T-helper 2 cell treated with Interferon-gamma antibody and Interleukin-4, amounts not matched to agents 5 μg/mL and 100 μg/mL, for 36 hours (primary cell): ENCODE data around the gene ATP1A1.

Source experiments
- DNase-seq: peaks from one replicate; pipeline ENCODE4 v3.0.0; 2021; ENCODE audit warnings: low spot score
- H3K27ac Mint-ChIP-seq: one replicate; pipeline ENCODE4 v1.8.0; 2021; ENCODE audit warnings: mild to moderate bottlenecking, mixed read lengths
- H3K27me3 Mint-ChIP-seq: one replicate; pipeline ENCODE4 v1.8.0; 2021; ENCODE audit warnings: low read depth, mixed read lengths
- H3K36me3 Mint-ChIP-seq: one replicate; pipeline ENCODE4 v1.8.0; 2021; ENCODE audit warnings: low read depth, mixed read lengths
- H3K4me1 Mint-ChIP-seq: one replicate; pipeline ENCODE4 v1.8.0; 2021; ENCODE audit warnings: low read depth, mixed read lengths
- H3K4me3 Mint-ChIP-seq: one replicate; pipeline ENCODE4 v1.8.0; 2022; ENCODE audit warnings: mild to moderate bottlenecking, moderate library complexity, mixed read lengths
- H3K9me3 Mint-ChIP-seq: one replicate; pipeline ENCODE4 v1.8.0; 2021; ENCODE audit warnings: mixed read lengths

The ATP1A1 gene

DNA sequence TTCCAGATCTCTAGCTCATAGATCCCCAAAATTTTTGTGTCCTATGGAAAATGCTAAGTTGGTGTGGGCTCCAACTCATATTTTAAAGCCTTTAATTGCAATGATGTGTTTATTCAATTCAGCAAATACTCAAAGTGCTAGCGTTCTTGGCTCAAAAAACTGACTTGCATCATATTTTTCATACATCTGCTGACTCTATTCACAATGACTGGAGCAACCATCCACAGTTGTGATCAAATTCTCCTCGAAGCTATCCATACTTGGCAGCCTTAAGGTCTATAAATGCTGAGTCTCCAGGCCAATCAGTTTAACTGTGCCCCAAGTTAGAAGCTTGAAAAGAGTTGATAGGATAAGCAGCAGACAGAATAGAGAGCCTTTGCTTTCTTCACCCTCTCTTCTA lies 2.9 kb upstream of the ATP1A1 start:
- Mint-ChIP-seq H3K27ac (no peak overlapping the region), H3K4me3 (no peak overlapping the region), H3K36me3 (peaks cover 8% of the 10 kb centered on the region), H3K9me3 (no peaks in the 10 kb centered on the region), H3K27me3 (peaks cover 48% of the 10 kb centered on the region), H3K4me1 (peaks cover 6% of the 10 kb centered on the region)
- no peak for DNase-seq

DNA sequence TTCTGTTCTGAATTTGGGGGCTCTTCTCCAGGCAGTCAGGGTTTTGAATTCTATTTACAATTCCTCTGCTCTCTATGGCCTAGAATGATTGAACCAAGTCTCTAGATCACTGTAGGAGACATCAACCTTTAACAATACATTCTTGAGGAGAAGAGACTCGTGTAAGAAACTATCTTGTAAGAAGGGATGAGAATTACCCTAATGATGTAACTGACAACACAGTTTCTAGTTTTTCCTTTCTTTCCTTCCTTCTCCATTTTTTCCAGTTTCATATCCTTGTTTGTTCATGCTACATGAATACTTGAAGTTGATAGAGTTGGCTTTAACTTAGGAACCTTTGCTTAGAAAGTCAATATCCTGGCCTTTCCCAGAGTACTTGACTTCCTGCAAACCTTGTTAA lies 1.3 kb upstream of the ATP1A1 start:
- H3K4me1 Mint-ChIP-seq = peaks cover 20% of the 10 kb centered on the region
- no peak for DNase-seq
- H3K4me3 Mint-ChIP-seq = peak overlapping the region; percentile 75
- H3K27me3 Mint-ChIP-seq = peaks cover 41% of the 10 kb centered on the region
- H3K27ac Mint-ChIP-seq = no peak overlapping the region
- H3K36me3 Mint-ChIP-seq = peaks cover 8% of the 10 kb centered on the region
- no peaks in the 10 kb centered on the region for H3K9me3 Mint-ChIP-seq

DNA sequence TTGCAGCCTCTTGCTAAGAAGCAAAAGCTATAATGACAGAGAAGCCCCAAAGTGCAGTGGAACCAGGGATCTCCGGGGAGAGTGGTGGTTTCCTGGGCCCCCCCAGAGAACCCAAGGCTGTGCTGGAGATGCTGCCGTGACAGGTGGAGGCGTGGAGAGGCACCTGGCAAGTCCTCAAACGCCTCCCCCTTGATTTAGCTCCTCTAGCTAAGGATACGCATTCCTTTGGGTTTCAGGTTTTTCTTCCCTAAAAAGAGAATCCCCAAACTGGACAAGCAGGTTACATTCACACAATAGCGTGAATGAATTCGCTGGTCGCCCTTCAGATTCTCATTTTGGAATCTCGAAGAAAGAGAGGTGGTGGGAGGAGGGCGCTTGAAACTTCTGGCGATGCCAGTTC lies 853 bp upstream of the ATP1A1 start:
- Mint-ChIP-seq H3K27me3 (peaks cover 38% of the 10 kb centered on the region), H3K9me3 (no peaks in the 10 kb centered on the region), H3K4me1 (peaks cover 23% of the 10 kb centered on the region), H3K27ac (no peak overlapping the region), H3K36me3 (peaks cover 8% of the 10 kb centered on the region), H3K4me3 (peak overlapping the region; percentile 75)
- DNase-seq = no peak

DNA sequence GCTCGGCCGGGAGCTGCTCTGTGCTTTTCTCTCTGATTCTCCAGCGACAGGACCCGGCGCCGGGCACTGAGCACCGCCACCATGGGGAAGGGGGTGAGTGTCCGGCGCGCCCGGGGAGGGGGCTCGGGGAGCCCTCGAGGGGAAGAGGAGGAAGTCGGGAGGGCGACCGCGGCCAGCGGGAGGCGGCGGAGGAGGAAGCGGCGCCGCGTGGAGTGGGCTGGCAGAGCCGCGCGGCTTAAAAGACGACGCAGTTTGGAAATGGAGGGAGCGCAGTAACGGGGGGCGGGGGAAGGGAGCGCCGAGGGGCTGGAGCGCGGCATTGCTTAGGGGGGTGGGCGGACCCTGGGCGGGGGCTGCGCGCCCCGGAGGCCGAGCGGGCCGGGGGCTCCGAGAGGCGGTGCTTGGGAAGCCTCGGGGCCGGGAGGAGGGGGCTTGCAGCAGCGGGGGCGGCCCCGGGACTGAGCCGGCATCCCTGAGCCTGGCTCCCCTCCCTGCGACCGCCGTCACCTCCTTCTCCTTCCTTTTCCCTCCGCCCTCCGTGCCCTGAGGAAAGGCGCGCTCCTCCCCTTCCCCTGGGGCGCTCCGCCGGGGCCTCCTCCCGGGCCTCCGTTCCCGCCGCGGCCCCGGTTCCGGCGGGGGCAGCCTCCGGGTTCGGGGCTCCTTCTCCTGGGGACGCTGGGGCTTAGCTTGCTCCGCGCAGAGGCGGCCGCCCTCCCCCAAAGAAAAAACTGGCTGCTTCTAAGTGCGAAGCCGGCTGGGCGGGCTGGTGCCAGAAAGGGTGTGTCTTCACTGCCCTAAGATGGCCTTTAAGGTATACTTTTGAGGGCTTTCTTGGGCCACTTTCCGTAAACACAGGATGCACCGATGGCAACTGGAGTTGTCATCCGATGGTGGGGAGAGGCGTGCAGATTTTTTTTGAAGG lies 648 bp downstream of the ATP1A1 start:
- peak overlapping the region; percentile 95 for H3K27ac Mint-ChIP-seq
- H3K4me1 Mint-ChIP-seq = peaks cover 35% of the 10 kb centered on the region
- peak overlapping the region; percentile 98 for H3K4me3 Mint-ChIP-seq
- peaks cover 28% of the 10 kb centered on the region for H3K27me3 Mint-ChIP-seq
- DNase-seq = peak; percentile 55
- peaks cover 9% of the 10 kb centered on the region for H3K36me3 Mint-ChIP-seq
- H3K9me3 Mint-ChIP-seq = no peaks in the 10 kb centered on the region

DNA sequence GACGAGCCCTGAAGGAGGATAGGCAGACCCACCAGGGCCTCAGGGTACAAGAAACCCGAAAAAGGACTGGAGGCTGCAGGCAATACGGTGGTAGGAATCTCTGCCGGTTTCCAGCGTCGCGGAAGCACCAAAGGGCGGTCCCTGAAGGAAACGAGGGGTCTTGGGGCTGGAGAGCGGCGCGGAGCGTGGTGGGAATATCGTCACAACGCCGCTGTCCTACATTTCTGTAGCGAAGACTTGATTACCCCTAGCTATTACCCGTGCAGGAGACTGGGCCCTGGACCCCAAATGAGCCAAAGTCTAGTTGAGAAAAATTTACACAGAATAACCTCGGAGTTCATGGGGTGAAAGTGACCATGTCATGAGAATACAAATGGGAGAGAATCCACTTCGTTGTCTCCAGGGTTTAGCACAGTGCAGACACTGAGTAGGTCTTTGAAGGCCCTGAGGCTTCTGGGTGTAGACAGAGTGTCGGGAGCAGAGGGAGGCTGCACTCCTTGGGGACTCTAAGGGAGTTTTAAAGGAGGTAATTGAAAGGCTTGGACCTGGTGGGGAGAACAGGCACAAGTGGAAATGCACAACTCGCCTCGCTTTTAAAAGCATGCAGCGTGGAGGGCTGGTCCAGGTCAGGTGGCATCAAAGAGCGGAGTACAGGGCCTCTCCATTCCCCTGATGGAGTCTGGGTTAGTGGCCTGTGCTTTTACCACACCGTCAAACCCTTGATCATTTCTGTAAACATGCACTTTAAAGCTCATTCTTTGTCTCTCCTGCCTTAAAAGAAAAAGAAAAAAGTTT lies 1.5 kb downstream of the ATP1A1 start:
- H3K4me3 Mint-ChIP-seq = peak overlapping the region; percentile 98
- peaks cover 42% of the 10 kb centered on the region for H3K4me1 Mint-ChIP-seq
- peaks cover 24% of the 10 kb centered on the region for H3K27me3 Mint-ChIP-seq
- peak overlapping the region; percentile 95 for H3K27ac Mint-ChIP-seq
- DNase-seq = no peak
- H3K36me3 Mint-ChIP-seq = peaks cover 13% of the 10 kb centered on the region
- H3K9me3 Mint-ChIP-seq = no peaks in the 10 kb centered on the region

DNA sequence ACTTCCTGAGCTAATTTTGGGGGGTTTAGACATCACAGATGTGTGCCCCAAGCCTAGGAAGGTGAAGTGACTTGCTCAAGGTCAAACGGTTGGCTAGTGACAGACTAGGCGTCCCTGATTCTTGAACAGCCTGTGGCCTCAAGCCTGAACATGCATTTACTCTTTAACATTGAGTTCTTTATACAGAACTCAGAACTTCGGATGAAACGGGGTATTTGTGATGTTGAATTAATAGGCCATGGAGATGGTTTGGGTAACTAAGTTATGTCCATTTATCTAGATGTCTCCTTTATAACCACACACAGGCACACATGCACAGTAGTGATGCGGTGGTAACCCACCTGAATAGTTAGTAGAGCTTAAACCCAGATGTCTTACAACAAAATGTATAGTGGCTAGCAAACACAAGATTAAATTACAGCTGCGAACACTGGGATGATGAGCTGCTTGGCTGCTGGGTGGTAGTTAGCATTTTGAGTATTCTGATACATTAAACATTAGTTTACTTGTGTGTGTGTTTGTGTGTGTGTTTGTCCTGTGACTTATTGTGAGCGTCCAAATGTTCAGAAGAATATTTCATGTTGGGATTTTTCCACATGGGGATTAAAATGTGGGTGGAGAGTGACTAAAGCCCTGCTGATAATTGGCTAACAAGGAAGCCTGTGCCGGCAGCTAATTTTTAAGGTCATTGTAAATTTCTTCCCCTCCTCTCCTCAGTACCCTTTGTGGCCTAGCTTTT lies 2.3 kb downstream of the ATP1A1 start:
- H3K27me3 Mint-ChIP-seq = peaks cover 17% of the 10 kb centered on the region
- peaks cover 42% of the 10 kb centered on the region for H3K4me1 Mint-ChIP-seq
- H3K4me3 Mint-ChIP-seq = peak overlapping the region; percentile 98

DNA sequence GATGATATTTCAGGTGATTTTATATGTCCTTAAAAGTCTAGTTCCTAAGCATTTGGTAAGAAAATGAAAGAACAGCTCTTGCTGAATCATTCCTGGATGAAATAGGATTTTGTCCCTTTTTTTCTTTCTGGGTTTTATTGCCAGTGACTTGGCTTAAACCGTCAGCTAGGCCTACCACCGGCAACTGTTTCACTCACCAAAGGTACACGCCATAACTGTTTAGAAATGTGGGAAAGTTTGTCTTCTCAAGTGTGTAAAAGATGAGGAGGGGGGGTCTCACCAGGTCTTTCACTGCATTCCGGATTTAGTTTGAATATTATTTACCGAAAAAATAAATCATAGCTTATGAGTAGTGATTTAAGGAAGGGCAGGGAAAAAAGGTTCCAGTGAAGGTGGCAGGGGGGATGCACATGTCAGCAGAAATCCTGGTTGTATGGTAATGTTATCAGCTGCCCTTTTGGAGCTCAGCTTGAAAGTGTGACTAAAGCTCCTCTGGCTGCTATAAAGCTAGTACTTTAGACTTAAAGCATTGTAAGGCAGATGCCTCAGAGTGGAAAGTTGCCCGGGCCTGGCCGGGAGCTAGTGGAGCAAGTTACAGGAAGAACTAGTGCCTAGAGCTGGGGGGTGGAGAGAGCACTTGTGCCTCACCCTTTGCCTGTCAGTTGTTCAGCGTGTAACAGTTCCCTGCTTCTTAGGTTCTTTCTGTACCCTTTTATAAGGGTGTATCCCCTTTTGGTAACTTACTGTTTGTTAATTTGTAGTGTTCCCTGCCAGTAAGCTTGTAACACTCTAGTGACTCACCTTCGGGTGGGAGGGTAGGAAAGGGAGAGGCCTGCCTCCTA lies 3.1 kb downstream of the ATP1A1 start:
- Mint-ChIP-seq H3K27ac (peak overlapping the region; percentile 95), H3K9me3 (no peaks in the 10 kb centered on the region), H3K36me3 (peaks cover 17% of the 10 kb centered on the region), H3K4me3 (peak overlapping the region; percentile 98), H3K27me3 (peaks cover 9% of the 10 kb centered on the region), H3K4me1 (peaks cover 46% of the 10 kb centered on the region)
- peak; percentile 49 for DNase-seq

More for the DNA sequence above, 2.3 kb downstream of the ATP1A1 start:
- Mint-ChIP-seq H3K27ac (peak overlapping the region; percentile 95), H3K9me3 (no peaks in the 10 kb centered on the region), H3K36me3 (peaks cover 13% of the 10 kb centered on the region)
- DNase-seq = no peak

DNA sequence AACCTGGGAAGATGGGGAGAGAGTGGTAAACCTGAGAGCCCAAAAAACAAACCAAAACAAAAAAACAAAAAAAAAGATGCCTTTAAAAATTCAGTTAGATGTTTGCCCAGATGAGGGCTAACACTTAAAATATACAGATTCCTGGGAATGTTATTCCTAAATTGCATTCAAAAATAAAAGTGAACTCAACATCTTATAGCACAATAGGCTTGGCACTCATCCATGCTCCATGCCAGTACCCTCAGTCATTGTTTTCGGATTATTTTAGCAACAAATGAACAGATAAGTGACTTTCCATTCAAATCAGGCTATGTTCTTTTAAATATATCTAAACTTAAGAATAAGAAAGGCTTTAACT lies 3.7 kb downstream of the ATP1A1 start:
- Mint-ChIP-seq H3K9me3 (no peaks in the 10 kb centered on the region), H3K4me3 (peak overlapping the region; percentile 98), H3K36me3 (peaks cover 17% of the 10 kb centered on the region), H3K27me3 (peaks cover 4% of the 10 kb centered on the region), H3K4me1 (peaks cover 46% of the 10 kb centered on the region), H3K27ac (peak overlapping the region; percentile 95)
- DNase-seq = no peak

DNA sequence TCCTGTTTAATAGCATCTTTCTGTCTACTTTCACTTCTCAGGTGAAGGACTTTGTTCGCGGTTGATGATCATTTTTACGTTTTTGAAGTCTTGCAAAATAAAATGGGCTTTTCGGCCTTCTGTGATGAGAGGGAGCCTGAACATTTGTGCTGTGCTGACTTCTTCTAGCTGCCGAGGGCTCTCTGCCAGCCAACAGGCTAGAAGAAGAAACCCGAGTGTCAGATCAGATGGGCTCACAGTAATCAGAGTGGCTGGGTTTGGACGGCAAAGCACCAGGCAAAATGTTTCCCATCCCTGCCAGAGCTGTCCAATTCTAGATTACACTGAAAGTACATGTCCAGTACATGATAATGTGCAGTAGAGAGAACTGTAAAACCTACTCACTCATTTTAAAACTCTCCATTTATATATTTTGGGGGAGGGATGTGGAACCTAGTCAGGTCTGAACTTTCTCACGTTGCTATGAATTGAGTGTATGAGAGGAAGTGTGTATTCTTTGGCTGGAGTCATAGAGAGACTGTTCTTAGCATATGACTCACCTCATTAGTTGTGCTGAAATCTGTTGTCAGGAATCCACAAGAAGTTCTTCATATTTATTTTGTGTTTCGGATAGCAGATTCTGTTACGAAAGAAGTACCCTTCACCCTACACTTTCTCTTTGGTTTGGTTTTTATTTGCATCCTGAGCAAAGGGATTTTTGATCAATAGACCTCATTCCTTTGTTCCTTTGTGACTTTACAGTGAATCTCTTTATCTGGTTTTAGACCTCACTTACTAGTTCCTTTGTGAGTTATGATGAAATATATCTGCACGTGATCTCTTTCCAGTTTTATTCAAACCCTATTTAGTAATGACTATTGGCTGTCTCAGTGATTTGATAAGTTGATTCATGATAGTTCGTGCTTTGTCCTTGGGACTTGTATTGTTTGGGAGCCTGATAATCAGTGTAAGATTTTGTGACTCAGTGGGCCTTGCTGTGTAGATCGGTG lies 4.8 kb downstream of the ATP1A1 start:
- peaks cover 53% of the 10 kb centered on the region for H3K4me1 Mint-ChIP-seq

DNA sequence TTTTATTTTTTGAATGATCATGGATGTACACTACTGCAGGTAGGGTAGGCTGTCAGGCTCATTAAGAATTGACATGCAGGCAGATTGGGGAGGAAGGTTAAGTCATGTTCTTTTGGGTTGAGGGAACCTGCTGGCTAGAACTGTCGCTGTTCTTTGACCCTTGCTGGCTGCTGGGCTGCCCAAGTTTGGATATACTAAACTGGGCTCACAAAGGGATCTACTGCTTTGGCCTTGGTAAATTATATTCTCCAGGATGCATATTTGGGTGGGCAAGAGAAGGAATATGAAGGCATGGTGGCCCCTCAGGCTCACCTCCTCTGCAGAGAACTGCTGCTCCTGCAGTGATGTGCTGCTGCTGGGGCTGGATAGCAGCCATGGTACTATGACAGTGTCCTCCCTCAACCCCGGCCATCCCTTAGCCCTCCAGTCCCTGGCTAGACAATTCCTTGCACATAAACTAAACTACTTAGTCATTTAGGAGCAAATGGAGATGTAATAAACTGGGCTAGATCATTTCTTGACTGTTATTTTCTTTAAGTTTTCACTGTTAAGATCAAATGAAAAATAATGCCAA lies 6.1 kb downstream of the ATP1A1 start:
- DNase-seq = no peak
- Mint-ChIP-seq H3K9me3 (no peaks in the 10 kb centered on the region), H3K27ac (no peak overlapping the region), H3K4me1 (peaks cover 57% of the 10 kb centered on the region), H3K4me3 (no peak overlapping the region), H3K36me3 (peaks cover 21% of the 10 kb centered on the region), H3K27me3 (no peaks in the 10 kb centered on the region)

More for the DNA sequence above, 4.8 kb downstream of the ATP1A1 start:
- DNase-seq = peak; percentile 36
- Mint-ChIP-seq H3K27me3 (no peaks in the 10 kb centered on the region), H3K9me3 (no peaks in the 10 kb centered on the region), H3K4me3 (peak overlapping the region; percentile 98), H3K36me3 (peaks cover 20% of the 10 kb centered on the region), H3K27ac (peak overlapping the region; percentile 89)

DNA sequence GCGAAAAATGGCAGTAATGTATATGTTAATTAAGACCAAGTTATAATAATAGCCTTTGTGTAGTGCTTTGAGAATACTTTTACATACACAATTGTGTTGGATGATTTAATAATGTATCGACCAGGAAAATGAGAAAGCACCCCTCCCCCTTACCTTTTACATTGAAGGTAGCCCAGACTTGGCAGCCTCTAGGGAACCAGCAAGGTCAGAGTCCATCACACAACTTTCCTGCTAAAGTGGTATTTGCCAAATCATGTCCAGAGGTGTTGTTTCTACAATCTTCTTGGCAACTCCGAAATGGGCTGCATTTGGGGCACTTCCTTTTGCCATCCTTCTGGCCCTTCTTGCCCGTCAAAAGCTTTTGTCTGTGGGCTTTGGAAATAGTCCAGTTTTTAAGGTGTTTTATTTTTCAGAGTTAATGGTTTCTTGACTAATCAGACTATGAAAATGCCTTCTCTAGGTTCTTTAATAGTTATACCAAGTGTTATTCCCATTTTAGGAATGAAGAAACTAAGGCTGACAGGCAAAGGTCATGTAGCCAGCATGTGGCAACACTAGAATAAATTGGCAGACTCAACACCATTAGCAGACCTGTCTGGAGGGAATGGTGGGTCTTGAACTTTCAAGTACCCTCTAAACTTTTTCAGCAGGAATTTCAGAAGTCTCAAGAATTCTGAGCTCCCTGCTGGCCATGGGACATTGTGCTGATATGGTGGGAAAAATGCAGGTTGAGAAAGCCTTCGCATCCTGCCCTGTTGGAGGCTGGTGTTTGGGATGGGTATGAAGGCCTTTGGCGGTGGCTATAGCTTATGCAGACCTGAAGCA lies 6.8 kb downstream of the ATP1A1 start:
- no peaks in the 10 kb centered on the region for H3K9me3 Mint-ChIP-seq
- peaks cover 22% of the 10 kb centered on the region for H3K36me3 Mint-ChIP-seq
- DNase-seq = no peak
- no peak overlapping the region for H3K4me3 Mint-ChIP-seq
- no peaks in the 10 kb centered on the region for H3K27me3 Mint-ChIP-seq
- H3K27ac Mint-ChIP-seq = no peak overlapping the region
- H3K4me1 Mint-ChIP-seq = peaks cover 57% of the 10 kb centered on the region
